Muscle of back (tissue), 11 donors: ENCODE results near the gene APC. TPM values are rescaled to one million over a fixed set of nuclear protein-coding genes. Genes with fewer than 3 reads are reported as not detected.
"Not testable (repeated sequence)": the region's sequence is repeated elsewhere in the genome, so short reads cannot be mapped to it uniquely, and the experiment has no call there.

Experiments
- DNase-seq, 3 donors: peaks; one replicate each; pipeline versions ENCODE4 v3.0.0 to v3.0.0-alpha.2; 2013
- polyA plus RNA-seq, 10 donors: library from polyadenylated mRNA; unstranded; fragments of 120-200 nt; gene quantifications; one replicate each; pipeline ENCODE4 v1.2.1, GENCODE V29; 2013; ENCODE audit not compliant: insufficient read length in 10 of 10

APC gene
- polyA plus RNA-seq, 10 donors, result 21.2 to 31.5 (median 25.9) TPM

DNA sequence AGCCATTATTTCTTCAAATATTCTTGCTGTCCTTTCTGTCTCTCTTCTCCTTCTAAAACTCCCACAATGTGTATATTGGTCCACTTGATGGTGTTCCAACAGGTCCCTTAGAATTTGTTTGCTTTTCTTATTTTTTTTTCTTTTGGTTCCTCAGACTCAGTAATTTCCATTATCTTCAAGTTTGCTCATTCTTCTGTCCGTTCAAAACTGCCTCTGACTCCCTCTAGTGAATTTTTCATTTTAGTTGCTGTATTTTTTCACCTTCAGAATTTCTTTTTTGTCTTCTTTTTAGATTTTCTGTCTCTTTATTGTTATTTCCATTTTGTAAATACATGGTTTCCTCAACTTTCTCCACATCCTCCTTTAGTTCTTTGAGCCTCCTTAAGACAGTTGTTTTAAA is 117.0 kb downstream of the APC start:
- DNase-seq, result no peak

- no peak for DNase-seq
Measured at GRCh38 chr5:112857866-112858265, 120.2 kb downstream of the APC start.

GRCh38 chr5:112860571-112860928 is 122.9 kb downstream of the APC start:
- not testable (repeated sequence) for DNase-seq

GRCh38 chr5:112860929-112861637 is 123.4 kb downstream of the APC start, which contains the start of gene SRP19:
TSS of gene SRP19 (plus strand) at chr5:112861287. CDS start at chr5:112861377, 90 bp downstream.
- DNase-seq, result peak; percentile 98

DNA sequence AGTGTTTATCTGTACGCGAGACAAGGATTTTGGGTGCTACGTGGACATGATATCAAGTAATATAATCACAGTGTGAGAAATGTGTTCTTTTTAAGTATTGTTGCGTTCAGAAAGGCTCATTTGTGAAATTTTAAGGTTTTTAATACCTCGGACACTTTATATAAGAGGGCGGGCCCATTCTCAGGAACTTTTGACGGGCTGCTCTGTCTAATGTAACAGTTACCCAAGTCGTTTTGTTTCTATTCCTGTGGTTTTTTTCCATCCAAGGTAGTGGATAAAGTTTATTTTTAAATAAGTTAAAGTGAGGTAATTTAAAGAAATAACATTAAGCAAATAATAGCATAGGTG is 123.9 kb downstream of the APC start:
- DNase-seq, result no peak

GRCh38 chr5:112862085-112862484 is 124.4 kb downstream of the APC start:
- DNase-seq, result no peak

DNA sequence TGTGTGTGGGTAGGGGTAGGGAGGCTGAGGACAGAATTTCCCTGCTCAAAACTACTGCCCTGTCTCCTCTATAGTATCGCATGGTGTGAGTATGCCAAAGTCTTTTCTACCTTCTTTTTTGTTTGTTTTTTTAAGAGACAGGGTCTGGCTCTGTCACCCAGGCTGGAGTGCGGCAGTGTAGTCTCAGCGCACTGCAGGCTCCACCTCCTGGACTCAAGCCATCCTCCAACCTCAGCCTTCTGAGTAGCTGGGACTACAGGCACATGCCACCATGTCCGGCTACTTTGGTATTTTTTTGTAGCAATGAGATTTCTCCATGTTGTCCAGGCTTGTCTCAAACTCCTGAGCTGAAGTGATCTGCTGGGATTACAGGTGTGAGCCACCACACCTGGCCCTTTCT is 125.9 kb downstream of the APC start:
- no peak for DNase-seq

- DNase-seq, result no peak
Measured at GRCh38 chr5:112865128-112865527, 127.4 kb downstream of the APC start.

- no peak for DNase-seq
Measured at GRCh38 chr5:112866739-112867138, 129.1 kb downstream of the APC start.

DNA sequence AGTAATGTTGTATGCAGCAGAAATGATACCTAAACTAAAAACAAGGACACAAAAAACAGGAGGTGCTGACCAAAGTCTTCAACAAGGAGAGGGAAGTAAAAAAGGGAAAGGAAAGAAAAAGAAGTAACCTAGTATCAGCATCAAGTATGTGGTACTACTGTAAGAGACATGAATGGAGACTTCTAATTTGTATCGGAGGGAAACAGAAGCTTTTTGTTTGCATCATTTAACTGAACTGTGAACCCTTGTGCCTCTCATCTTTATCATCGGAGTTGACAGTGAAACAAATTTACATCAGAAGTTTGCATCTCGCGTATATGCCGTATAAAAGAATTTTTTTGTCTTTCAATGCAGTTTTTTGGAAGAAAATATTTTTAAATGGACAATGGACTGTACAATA is 129.7 kb downstream of the APC start:
- DNase-seq, result no peak

DNA sequence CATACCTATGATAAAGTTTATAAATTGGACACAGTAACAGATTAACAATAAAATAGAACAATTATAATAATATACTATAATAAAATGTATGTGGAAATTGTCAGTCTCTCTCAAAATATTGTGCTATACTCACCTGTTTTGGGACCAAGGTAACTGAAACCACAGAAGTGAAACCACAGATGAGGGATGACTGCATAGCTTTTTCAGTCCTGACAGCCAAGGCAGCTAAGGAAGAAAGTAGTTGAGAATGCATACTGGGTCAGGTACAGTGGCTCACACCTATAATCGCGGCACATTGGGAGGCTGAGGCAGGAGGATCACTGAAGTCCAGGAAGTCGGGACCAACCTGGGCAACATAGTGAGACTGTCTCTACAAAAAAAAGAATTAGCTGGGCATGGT is 132.3 kb downstream of the APC start:
- DNase-seq, result no peak

- no peak for DNase-seq
Measured at GRCh38 chr5:112870966-112871365, 133.3 kb downstream of the APC start.

DNA sequence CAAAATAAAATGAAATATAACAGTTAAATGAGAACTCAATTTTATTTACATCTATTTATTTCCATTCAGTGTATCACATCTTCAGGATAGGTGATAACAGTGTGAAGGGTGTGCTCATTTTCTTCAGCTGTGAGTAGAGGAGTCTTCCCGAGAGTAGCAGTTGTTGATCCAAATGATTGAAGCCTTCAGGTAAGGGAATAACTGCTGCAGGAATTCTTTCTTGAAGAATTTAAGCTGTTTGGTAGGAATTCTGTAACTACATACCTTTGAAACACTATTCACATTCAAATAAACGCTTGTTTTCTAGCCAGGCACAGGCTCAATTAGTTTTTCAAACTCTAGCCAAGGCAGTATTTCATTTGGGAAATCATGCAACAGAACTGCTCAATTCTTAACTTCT is 138.7 kb downstream of the APC start:
- no peak for DNase-seq

GRCh38 chr5:112878101-112878500 is 140.4 kb downstream of the APC start:
- no peak for DNase-seq

DNA sequence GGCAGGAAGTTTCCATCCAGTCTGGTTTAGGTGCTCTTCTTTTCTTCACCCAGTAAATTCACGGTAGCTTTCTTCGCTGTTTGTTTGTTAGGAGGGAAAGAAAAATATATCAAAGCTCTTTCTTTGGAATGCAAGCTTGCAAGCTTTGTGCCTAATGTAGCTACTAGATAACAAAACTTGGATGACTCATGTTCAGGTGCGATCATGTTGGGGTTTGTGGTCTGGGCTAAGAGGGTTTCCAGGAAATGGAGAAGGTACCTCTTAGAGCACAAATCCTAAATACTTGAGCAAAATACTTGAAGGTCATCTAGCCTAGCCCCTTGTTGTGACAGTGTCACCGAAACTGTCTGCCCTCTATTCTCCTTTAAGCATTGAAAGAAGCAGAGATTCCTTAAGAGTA is 141.1 kb downstream of the APC start:
- DNase-seq, result no peak

GRCh38 chr5:112880219-112880964 is 142.7 kb downstream of the APC start:
- DNase-seq, result peak; percentile 40 to 70 (median 52)

DNA sequence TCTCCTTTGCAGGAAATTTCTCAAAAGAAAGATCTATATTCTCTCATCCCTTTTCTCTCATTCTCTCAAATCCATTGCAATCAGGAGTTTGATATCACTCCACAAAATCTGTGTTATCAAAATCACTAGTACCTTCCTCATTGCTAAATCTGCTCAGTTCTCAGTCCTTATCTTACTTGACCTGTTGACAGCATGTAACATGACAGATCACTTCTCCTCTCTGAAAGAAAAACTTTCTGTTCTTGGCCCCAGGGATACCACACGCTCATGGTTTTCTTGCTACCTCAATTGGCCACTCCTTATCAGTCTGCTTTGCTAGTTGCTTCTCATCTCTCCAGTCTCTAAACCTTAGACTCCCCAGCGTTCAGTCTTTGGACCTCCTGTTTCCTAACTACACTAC is 145.5 kb downstream of the APC start:
- DNase-seq, result no peak

GRCh38 chr5:112885001-112885400 is 147.3 kb downstream of the APC start:
- DNase-seq, result no peak

DNA sequence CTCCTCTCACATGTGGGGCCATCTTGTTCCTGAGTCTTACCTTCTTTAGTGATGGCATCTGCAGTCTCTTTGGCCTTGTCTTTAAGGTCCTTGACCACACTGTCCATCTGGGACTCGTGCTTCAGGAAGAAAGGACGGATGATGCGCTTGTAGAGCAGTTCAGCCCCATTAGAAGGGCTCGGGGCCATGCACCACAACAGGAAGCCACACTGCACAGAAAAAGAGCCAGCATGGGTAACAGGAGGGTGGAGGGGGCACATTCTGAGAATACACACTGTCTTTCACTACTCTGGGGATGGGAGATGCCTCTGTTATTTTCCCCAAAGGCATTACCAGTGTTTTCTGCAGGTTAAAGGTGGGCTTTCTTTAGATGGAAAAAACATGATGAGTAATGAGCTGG is 149.3 kb downstream of the APC start:
- no peak for DNase-seq

- not testable (repeated sequence) for DNase-seq
Measured at GRCh38 chr5:112892066-112892465, 154.4 kb downstream of the APC start.

DNA sequence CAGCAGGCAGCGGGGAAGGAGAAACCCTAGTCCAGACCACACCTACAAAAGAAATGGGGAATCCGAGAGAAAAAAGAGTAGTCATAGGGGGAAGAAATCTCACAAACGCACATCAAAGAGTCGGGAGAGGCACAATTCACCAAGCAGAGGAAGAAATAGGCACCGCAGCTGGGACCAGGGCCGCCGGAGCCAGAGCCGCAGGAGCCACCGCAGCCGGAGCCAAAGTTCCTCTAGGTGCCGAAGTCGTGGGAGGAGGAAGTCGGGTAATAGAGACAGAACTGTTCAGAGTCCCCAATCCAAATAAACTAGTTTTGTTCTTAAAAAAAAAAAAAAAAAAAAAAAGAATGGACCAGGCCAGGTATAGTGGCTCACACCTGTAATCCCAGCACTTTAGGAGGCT is 155.1 kb downstream of the APC start:
- no peak for DNase-seq

- no peak for DNase-seq
Measured at GRCh38 chr5:112895682-112896081, 158.0 kb downstream of the APC start.
